Pancreas (tissue), 10 donors: ENCODE data around the gene LTBP2. TPM values are rescaled to one million over a fixed set of nuclear protein-coding genes. Genes with fewer than 3 reads are reported as not detected.
"Not testable (repeated sequence)": the region's sequence is repeated elsewhere in the genome, so short reads cannot be mapped to it uniquely, and the experiment has no call there.

Experiments used
- ATAC-seq, 4 donors: fragments of 200-7000 bp; cut with Tn5 transposase; one replicate each; pipeline versions ENCODE4 v1.8.0 to v1.9.1; 2020; ENCODE audit warnings: mild to moderate bottlenecking in 4 of 4, moderate library complexity in 4 of 4
- DNase-seq, 6 donors: peaks; one replicate each; pipeline ENCODE4 v3.0.0-alpha.2; 2020
- FAIRE-seq: peaks from 2 replicates; lab custom pipeline; 2012; peaks lifted over from hg19 to GRCh38; lab: Jason Lieb, UNC
- H3K27ac ChIP-seq, 4 donors: fragments of 200-600 bp; sonication (generic); 1 replicate in 3 of 4; 2 replicates in 1 of 4; pipeline versions ENCODE4 v1.5.0 to v1.8.0; 2020
- H3K27me3 ChIP-seq, 4 donors: fragments of 200-600 bp; one replicate each; pipeline ENCODE4 v1.8.0; 2021
- H3K36me3 ChIP-seq, 3 donors: fragments of 200-600 bp; sonication (generic) in 1 of 3; one replicate each; pipeline versions ENCODE4 v1.5.0 to v1.8.0; 2020 to 2021
- H3K4me1 ChIP-seq, 3 donors: fragments of 200-600 bp; one replicate each; pipeline ENCODE4 v1.8.0; 2021
- H3K4me3 ChIP-seq, 4 donors: fragments of 200-600 bp; sonication (generic) in 2 of 4; one replicate each; pipeline versions ENCODE4 v1.5.0 to v1.8.0; 2020 to 2021
- H3K9me3 ChIP-seq, 4 donors: fragments of 200-600 bp; one replicate each; pipeline ENCODE4 v1.8.0; 2021
- WGBS, 2 donors: extraction: QIAGEN DNeasy Blood & Tissue Kit; methylation state at CpG; one replicate each; pipeline ENCODE4 v1.1.7; 2013; 5-methylcytosine and 5-hydroxymethylcytosine counted together
- intact Hi-C, 3 donors: fragments of 100-400 bp; cut with DNase I; formaldehyde crosslinking; loops; one replicate each; pipeline versions ENCODE4 v1.11.1 to v1.14.2; 2022
- polyA plus RNA-seq, 2 donors: library from polyadenylated mRNA; stranded (reverse); fragments of 200-250 nt; gene quantifications; one replicate each; pipeline ENCODE4 v1.2.3, GENCODE V29; 2013
- total RNA-seq, 6 donors: library from RNA; stranded (reverse); fragmentation: NEBNext Ultra II Directional in 4 of 6; extraction: Animal tissue kit (Norgen Biotek cat#: 25700) in 4 of 6; gene quantifications; one replicate each; pipeline versions ENCODE4 v1.2.1 to v1.2.4, GENCODE V29; 2021 to 2023
- TF ChIP-seq, protein P1 (sequence below), 4 donors: fragments of 200-600 bp; sonication (generic) in 3 of 4; IDR thresholded peaks; one replicate each; pipeline versions ENCODE4 v1.5.0 to v1.8.0; 2021; ENCODE audit warnings: antibody characterized with exemption in 4 of 4
- donor health status: healthy with polysubstance abuse.
- donor health status: DM: no; HTN: no; CAD: no; lungs with moderate emphysema.
- donor health status: DM: no; HTN: no; CAD: no.
- donor health status: control.
- donor health status: control.
- donor health status: Bipolar disorder and iron deficiency.
- donor health status: DM: yes; HTN: yes; CAD: no.
- donor health status: DM: no; HTN: no; CAD: no.
- donor health status: DM: no; HTN: no; CAD: no.
- donor health status: DM: yes; HTN: yes; CAD: no.

Gene LTBP2
- total and polyA plus RNA-seq, 8 donors = 1.8 to 18.1 (median 4.7) TPM

DNA sequence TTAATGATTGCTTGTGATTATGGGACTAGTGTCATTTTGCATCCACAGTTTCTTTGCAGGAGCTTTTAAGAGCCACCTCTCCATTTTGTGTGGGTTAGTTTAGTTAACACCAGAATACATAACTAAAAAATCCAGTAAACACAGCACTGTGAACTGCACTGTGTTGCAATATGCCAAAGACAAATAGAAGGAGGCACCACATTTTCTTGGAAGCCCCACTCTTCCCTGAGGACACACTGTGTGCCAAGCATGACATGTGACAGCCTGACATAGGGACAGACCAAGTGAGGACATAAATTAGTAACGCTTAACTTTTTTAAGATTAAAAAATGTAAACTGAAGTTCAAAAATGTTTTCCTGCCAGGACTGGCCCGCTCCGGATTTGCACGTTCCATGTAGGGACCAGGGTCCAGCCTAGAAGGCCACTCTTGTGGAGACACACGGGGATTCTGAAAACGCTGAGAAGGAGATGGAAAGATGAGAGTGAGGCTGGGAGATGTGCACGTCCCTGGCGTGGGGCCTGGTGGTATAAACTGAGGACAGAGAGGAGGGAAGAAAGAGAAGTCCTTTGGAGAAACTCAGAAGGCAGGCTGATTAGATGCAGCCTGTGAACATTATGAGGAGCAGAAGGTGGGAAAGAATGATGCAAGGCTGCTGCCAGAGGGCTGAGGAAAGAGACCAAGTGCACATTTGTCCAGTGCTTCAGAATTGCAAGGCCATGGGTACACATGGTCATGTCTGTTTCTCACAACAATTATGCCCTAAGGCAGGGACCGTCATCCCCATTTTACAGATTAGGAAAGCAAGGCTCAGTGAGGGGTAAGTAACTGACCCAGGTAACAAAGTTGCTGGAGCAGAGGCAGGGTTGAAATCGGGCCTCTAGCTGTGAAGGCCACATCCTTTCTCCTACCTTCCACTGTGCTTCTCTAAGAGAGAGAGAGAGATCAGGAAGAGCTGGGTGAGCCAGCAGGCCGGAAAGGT is 73.3 kb downstream of the LTBP2 start:
- Histone ChIP-seq H3K36me3 (no peaks in the 10 kb centered on the region), H3K4me3 (no peak overlapping the region), H3K27me3 (no peaks in the 10 kb centered on the region), H3K4me1 (no peaks in the 10 kb centered on the region), H3K9me3 (no peaks in the 10 kb centered on the region), H3K27ac (no peak overlapping the region)
- FAIRE-seq (no peak), DNase-seq (no peak), ATAC-seq (no peak)
- 82 to 89% methylated on average over 11 of the region's 11 CpGs for WGBS, 2 donors
- intact Hi-C loops = no loop called here
- TF ChIP-seq, protein P1, sequence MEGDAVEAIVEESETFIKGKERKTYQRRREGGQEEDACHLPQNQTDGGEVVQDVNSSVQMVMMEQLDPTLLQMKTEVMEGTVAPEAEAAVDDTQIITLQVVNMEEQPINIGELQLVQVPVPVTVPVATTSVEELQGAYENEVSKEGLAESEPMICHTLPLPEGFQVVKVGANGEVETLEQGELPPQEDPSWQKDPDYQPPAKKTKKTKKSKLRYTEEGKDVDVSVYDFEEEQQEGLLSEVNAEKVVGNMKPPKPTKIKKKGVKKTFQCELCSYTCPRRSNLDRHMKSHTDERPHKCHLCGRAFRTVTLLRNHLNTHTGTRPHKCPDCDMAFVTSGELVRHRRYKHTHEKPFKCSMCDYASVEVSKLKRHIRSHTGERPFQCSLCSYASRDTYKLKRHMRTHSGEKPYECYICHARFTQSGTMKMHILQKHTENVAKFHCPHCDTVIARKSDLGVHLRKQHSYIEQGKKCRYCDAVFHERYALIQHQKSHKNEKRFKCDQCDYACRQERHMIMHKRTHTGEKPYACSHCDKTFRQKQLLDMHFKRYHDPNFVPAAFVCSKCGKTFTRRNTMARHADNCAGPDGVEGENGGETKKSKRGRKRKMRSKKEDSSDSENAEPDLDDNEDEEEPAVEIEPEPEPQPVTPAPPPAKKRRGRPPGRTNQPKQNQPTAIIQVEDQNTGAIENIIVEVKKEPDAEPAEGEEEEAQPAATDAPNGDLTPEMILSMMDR (IDR thresholded peaks at IDR 0.05) = no peak

DNA sequence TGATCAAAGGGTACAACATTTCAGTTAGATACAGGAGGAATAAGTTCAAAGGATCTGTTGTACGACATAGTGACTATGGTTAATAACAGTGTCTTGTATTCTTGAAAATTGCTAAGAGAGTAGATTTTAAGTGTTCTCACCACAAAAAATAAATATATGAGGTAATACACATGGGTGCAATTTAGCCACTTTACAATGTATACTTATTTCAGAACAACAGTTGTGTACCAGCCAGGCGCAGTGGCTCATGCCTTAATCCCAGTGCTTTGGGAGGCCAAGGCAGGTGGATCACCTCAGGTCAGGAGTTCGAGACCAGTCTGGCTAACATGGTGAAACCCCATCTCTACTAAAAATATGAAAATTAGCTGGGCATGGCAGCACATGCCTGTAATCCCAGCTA is 75.7 kb downstream of the LTBP2 start:
- H3K4me1 ChIP-seq, H3K27me3 ChIP-seq, FAIRE-seq, DNase-seq, ATAC-seq, intact Hi-C loops, H3K27ac ChIP-seq, H3K36me3 ChIP-seq, H3K4me3 ChIP-seq, H3K9me3 ChIP-seq: not testable (repeated sequence)
- 91 to 93% methylated on average over 3 of the region's 3 CpGs for WGBS, 2 donors

DNA sequence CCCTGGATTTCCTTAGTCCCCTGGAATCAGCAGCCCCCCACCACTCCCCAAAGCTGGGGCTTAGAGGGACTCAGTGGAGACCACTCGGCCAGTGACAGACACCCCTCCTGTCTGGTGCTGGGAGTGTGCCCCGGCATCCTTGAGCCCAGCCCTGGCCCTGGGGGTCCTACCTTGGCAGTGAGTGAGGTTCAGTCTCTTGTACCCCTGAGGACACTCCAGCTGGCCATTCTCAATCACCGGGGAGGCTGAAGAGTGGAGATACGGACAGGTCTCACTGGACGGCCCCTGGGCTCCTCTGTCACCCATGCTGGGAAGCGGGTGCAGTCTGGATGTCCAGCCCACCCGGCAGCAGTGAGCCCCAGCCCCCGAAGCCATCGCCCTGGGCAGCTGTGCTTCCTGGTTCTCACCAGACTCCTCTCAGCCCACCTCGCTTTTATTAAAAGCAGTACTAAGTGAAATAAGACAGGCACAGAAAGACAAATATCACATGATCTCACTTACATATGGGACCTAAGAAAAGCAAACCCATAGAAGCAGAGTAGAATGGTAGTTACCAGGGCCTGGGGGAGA is 76.2 kb downstream of the LTBP2 start:
- Histone ChIP-seq H3K27ac (no peak overlapping the region), H3K9me3 (no peaks in the 10 kb centered on the region), H3K27me3 (no peaks in the 10 kb centered on the region), H3K4me1 (no peaks in the 10 kb centered on the region), H3K4me3 (no peak overlapping the region), H3K36me3 (no peaks in the 10 kb centered on the region)
- DNase-seq (no peak), ATAC-seq (no peak), FAIRE-seq (no peak)
- TF ChIP-seq, protein P1 (IDR thresholded peaks at IDR 0.05) = no peak
- intact Hi-C loops = no loop called here
- 71 to 76% methylated on average over 10 of the region's 10 CpGs for WGBS, 2 donors

DNA sequence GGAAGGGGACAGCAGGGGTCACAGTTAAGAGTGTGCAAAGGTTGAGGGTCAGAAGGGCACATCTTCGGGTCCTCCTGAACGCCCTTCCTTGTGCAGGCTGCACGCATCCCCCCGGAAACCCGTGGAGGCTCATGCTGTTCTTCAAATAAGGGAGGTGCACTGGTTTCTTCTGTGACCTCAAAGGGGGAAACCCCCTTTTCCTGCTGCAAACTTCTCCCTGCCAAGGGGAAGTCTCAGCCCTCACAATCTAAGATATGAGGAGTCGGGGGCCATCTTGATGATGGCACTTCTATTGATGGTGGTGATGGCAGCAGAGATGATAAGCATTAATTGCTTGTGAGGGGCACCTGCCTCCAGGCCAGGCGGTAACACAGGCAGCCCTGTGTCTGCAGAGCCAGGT is 78.5 kb downstream of the LTBP2 start:
- ATAC-seq (no peak), FAIRE-seq (no peak), DNase-seq (no peak)
- Histone ChIP-seq H3K4me3 (no peak overlapping the region), H3K4me1 (no peaks in the 10 kb centered on the region), H3K27ac (no peak overlapping the region), H3K36me3 (no peaks in the 10 kb centered on the region), H3K9me3 (no peaks in the 10 kb centered on the region), H3K27me3 (no peaks in the 10 kb centered on the region)
- 79 to 93% methylated on average over 7 of the region's 7 CpGs for whole genome bisulfite sequencing, 2 donors
- intact Hi-C loops = no loop called here
- TF ChIP-seq, protein P1 (IDR thresholded peaks at IDR 0.05) = no peak

DNA sequence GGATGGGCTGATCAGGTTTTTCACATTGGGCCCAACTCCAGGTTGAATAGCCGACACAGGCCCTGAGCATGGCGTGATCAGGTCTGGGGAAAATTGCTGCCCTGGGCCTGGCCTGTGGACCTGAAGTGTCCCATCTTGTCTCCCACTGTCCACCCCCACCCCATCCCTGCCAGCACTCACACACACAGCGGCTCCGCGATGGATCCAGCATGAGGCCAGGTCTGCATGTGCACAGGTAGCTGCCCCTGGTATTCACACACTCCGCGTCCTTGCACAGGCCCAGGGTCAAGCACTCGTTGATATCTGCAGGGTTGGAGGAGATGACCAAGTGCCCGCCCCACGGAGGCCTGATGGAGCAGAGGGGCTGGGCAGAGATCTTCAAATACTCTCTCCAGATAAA is 79.8 kb downstream of the LTBP2 start:
- Histone ChIP-seq H3K4me1 (no peaks in the 10 kb centered on the region), H3K9me3 (no peaks in the 10 kb centered on the region), H3K36me3 (no peaks in the 10 kb centered on the region), H3K27me3 (no peaks in the 10 kb centered on the region), H3K27ac (no peak overlapping the region), H3K4me3 (no peak overlapping the region)
- intact Hi-C loops = no loop called here
- no peak for ATAC-seq
- 92 to 96% methylated on average over 10 of the region's 10 CpGs for WGBS, 2 donors
- FAIRE-seq = no peak
- no peak for DNase-seq
- TF ChIP-seq, protein P1 (IDR thresholded peaks at IDR 0.05) = no peak
